Occipital lobe (tissue), 2 donors: ENCODE data around the gene ZNF280B. TPM values are rescaled to one million over a fixed set of nuclear protein-coding genes. Genes with fewer than 3 reads are reported as not detected.
"Not testable (repeated sequence)": the region's sequence is repeated elsewhere in the genome, so short reads cannot be mapped to it uniquely, and the experiment has no call there.

Experiments
- DNase-seq: peaks from one replicate; lab custom pipeline; 2025; lab: John Stamatoyannopoulos, UW
- total RNA-seq: library from RNA; depleted of rRNA; stranded (reverse); fragments of >200 nt; gene quantifications from one replicate; pipeline ENCODE4 v1.2.3, GENCODE V29; 2014

Gene ZNF280B
- total RNA-seq, 1 donor from 2014 or later: 3.7 TPM

DNA sequence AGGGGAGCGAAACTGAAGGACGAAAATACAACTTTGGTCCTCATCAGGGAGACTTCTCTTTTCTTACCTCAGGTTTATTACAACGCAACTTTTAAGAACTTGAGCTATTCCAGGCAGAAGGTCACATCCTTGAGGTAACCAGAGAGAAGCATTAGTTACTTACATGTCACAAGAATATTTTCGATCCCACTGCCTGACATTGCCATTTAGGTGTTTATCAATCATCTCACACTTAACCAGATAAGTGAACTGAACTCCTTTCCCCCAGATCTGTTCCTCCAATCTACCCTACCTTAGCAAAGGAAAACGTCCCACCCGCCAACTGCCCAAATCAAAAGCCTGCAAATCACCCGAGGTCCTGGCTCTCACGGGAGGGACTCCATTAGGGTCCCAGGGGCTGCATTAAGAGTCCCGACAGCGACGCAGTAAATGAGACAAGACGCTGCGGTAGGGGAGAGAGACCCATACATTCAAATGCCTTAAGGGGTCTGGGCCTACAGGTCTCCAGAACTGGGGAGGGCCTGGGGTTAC is 734 bp downstream of the ZNF280B start:
- no peak for DNase-seq

DNA sequence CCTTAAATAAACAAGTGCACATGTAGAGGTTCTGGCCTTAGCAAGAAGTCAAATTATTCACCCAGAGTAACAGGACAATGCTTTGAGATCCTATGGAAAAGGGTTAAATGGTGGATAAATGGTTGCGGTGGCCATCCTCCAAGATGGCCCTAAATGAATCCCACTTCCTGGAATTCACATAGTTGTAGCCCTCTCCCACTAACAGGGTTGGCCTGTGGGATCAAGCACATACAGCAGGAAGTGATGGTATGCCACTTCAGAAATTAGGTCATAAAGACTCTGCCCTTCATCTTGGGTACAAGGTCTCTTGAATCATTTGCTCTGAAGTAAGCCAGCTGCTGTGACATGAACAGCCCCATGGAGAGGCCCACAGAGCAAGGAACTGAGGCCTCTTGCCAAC is 1.8 kb downstream of the ZNF280B start:
- no peak for DNase-seq

DNA sequence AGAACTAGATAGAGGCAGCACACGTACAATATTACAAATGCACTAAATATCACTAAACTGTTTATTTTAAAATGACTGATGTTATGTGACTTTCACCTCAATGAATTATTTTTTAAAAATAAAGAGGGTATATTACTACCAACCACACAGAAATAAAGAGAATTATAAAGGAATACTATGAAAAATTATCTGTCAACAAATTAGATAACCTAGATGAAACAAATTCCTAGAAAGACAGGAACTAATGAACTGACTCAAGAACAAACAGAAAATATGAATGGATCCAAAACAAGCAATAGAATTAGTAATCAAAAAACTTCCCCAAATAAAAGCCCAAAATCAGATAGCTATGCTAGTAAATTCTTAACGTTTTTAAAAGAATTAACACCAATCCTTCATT is 10.3 kb downstream of the ZNF280B start:
- no peak for DNase-seq

DNA sequence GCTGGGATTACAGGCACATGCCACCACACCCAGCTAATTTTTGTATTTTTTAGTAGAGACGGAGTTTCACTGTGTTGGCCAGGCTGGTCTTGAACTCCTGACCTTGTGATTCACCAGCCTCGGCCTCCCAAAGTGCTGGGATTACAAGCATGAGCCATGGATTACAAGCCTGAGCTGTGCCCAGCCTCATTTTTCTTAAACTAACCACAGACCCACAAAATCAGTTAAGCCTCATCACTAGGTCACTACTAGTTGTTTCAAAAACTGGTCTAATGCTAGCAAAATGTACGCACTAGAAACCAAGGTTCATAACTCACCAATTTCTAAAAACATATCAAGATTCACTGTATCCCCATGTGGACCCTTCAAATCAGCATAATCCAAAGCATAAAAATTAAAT is 17.0 kb downstream of the ZNF280B start:
- not testable (repeated sequence) for DNase-seq

DNA sequence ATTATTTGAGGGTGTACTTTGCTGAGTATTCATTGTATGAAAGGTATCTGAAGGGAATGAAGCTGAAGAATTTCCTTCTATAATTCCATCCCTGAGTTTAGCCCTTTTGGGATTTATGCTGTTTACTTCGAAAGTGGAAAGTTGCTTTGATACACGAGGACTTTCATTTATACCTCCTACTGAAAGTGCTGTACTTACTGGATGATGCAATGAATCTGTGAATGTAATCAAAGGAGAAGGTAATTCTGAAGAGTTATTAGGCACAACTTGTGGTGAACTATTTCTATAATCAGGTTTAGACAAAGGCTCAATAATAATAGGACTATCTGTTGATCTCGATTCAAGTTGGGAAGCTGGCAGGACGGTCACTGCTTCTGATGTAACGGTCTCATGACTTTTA is 19.8 kb downstream of the ZNF280B start:
- DNase-seq: no peak

DNA sequence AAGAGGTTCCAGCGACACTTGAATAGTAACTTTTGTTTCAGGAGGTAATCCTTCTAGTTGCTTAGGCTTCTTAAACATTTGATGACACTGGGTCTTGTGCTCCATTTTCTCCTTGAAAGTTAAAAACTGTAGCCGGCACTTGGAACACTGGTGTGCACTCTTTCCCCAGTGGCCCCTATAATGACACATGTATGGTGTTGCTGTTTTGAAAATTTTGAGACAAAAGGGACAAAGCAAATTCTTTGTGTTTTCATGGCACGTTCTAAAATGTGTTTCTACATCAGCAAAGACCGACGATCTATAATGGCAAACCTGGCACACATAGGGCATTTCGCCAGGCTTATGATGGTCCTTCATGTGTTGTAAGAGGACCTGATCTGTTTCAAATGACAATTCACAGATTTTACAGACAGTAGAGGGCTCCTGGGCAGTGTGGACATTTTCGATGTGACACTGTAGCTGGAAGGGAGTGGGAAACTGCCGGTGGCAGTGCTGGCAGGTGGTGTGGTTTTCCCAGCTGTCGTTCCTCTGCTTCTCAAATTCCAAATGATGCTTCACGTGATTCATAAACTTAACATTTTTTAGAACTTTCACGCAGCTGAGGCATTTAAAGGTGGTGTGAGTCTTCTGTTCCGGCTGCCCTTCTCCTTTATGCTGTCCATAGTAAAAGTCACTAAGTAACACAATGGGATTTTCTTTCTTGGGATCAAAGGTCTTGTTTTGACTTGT is 20.5 kb downstream of the ZNF280B start:
- no peak for DNase-seq

DNA sequence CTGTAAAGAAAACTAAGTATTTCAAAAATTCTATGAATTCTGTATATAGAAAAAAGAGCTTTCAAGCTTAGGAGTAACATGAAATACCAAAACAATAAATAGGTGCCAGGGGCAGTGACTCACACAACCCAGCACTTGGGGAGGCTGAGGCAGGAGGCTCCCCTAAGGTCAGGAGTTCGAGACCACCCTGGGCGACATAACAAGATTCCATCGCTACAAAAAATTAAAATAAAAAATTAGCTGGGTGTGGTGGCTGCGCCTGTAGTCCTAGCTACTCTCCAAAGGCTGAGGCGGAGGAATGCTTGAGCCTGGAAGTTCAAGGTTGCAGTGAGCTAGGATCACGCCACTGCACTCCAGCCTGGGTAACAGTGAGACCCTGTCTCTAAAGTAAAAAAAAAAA is 21.5 kb downstream of the ZNF280B start:
- DNase-seq: no peak

DNA sequence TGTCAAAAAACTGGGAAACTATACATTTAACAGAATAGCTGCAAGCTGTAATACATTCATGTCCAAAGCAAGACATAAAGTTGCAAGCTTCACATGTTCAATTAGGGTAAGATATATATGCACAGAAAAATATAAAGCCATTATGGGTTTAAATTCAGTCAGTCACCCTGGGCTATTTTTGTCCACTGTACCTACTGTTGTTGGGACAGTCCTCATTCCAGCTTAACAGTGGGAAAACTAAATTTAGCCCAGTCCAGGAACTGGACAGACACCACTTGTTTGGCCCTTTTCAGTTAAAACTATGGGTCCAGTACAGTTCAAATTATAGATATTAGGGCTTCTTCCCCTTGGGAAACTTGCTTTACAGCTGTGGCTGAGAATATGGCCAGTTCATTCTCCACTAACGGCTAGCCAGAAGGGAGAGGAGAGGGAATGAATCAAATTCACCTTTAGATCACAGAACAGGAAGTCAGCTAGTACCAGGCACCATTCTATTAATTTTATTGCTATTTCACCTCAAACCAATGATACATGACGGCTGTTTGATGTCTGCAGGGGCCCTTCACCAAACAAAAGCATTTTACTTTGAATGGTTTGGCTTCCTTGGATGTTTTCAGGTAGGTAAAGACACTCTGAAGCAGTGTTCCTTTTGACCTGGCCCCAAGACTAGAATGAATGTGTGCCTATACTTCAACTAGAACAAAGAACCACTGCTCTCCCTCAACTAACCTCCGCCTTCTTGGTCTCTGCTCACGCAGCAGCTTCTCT is 22.2 kb downstream of the ZNF280B start:
- DNase-seq: no peak

DNA sequence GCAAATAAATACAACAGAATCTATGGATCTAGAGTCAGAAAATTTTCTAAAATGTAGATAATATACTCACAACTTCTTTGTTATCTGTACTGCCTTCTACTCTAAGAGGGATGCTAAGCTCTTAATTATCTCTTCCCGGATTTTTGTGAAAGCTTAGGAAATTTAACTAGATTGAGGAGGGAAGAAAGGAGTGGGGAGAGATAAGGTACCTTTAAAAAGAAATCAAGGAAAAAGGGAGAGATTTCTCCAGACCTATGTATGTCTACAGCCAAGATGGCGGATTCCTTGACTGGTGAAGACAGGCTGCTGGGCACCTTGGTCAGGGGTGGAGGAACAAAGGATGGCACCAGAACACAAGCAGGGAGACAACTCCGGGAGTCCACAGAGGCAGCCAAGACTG is 23.0 kb downstream of the ZNF280B start:
- DNase-seq: no peak

DNA sequence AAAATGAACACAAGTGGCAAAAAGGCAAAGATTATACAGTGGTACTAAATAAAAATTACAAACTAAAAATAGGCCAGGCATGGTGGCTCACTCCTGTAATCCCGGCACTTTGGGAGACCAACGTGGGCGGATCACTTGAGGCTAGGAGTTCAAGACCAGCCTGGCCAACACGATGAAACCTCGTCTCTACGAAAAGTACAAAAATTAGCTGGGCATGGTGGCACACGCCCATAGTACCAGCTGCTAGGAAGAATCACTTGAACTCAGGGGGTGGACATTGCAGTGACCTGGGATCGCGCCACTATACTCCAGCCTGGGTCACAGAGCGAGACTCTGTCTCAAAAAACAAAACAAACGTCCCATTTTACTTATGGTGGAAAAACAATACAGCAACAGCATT is 24.5 kb downstream of the ZNF280B start:
- no peak for DNase-seq

DNA sequence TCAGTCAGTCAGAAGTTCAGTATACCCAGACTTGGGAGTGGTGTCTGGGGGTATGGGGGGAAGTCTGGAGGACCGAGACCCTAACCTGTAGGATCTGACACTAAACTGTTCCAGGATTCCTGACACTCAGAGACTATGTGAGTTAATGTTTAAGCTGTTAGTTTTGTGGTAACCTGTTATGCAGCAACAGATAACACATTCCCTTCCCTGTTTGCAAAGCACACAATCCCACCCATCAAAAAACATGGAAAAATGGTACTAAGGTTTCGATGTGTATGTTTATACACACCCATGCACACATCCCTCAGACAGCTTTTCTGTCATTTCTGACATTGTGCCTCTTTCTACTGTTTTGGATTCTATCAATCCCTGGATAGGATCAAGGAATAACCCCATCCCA is 27.6 kb downstream of the ZNF280B start:
- DNase-seq: no peak

DNA sequence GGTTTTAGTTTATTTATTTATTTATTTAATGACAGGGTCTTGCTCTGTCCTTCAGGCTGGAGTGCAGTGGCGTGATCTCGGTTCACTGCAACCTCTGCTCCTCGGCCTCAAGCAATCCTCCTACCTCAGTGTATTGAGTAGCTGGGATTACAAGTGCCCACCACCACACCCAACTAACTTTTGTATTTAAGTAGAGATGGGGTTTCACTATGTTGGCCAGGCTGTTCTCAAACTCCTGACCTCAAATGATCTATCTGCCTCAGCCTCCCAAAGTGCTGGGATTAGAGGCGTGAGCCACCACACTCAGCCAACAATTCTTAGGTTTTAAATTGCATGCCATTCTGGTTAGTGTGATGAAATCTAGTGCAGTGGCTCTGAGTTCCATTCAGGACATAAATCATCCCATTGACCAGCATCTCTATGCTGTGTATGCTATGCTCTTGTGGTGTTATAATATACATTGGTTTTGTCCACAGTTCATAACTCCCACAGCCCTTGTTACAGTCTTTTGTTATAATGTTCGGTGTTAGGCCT is 28.5 kb downstream of the ZNF280B start:
- DNase-seq: no peak

DNA sequence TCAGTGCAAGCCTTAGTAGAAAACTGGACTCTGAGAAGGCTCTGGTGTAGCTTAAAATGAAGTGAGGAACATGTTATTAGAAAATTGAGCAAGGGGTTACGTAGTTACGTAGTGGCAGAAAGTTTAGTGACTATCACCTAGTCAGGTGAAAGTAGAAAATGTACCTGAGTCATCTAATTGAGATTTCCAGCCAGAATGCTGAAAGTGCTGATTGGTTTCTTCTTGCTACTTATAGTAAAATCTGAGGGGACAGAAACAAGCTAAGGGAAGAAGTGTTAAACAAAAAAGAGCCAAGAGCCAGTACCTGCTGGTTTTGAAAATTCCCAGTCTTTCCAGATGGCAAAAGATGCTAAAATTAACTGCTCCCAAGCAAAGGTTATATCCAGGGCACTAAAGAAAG is 29.4 kb downstream of the ZNF280B start:
- DNase-seq: no peak

DNA sequence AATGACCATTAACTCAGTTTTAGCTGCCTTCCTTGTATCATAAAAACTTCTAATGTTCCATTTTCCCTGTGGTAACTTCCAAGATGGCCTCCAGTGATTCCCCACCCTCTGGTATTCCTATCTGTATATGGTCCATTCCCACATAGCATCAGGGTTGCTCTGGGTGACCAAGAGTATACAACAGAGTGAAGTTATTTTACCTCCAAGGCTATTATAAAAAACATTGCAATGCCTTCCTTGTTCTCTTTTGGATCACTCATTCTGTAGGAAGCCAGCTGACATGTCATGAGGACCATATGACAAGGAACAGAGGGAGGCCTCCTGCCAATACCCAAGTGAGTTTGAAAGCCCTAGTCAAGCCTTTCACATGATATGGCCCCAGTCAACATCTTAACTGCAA is 30.1 kb downstream of the ZNF280B start:
- DNase-seq: no peak

DNA sequence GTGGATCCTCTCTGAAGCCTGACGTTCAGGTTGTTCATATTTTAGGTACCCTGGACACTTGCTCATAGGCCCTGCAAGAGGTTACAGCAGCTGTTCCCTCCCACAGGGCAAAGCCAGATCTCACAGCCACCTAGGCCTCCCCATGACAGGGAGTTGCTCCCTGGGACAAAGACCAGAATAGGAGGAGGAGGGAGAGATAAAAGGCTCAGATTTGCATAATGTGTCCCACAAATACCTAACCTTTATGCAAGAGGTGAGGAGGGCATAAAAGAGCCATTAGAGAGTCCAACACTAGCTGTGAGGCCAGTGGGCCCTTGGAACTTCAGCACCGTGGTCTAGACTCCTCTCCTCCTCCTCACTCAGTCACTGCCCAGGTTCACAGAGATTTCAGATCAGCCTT is 33.8 kb downstream of the ZNF280B start:
- no peak for DNase-seq

DNA sequence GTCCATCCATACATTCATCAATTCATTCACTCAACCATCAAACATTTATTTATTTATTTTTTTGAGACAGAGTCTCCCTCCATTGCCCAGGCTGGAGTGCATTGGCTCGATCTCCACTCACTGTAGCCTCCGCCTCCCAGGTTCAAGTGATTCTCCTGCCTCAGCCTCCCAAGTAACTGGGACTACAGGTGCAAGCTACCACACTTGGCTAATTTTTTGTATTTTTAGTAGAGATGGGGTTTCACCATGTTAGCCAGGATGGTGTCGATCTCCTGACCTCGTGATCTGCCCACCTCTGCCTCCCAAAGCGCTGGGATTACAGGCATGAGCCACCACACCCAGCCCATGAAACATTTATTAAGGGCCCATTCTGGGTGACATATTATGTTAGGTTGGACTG is 37.4 kb downstream of the ZNF280B start:
- not testable (repeated sequence) for DNase-seq

DNA sequence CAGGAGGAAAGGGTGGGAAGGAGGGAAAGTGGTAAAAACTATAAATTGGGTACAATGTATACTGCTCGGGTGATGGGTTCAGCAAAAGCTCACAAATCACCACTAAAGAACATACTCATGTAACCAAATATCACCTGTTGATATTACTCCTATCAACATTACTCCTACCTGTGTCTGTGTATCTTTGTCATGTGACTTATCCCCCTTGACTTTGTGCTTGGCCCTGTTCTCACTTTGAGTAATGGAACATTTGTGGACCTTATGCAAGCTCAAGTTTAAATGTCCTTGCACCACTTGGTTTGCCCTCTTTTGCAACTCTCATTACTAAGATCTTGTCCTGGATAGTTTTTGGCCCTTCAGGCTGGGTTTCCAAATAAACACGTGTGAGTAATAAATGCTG is 39.0 kb downstream of the ZNF280B start:
- no peak for DNase-seq

DNA sequence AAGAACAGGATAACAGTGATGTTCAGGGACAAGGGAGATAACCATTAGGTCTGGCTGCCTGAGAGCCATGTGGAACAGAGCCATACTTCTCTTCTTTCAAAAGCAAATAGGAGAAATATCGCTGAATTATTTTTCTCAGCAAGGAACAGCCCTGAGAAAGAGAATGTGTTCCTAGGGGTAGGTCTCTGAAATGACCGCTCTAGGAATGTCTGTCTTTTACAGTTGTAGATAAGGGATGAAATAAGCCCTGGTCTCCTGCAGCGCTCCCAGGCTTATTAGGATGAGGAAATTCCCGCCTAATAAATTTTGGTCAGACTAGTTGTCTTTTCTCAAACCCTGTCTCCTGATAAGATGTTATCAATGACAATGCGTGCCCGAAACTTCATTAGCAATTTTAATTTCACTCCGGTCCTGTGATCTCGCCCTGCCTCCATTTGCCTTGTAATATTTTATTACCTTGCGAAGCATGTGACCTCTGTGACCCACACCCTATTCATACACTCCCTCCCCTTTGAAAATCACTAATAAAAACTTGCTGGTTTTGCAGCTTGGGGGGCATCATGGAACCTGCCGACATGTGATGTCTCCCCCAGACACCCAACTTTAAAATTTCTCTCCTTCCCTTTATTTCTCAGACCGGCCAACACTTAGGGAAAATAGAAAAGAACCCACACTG is 39.6 kb downstream of the ZNF280B start:
- not testable (repeated sequence) for DNase-seq

DNA sequence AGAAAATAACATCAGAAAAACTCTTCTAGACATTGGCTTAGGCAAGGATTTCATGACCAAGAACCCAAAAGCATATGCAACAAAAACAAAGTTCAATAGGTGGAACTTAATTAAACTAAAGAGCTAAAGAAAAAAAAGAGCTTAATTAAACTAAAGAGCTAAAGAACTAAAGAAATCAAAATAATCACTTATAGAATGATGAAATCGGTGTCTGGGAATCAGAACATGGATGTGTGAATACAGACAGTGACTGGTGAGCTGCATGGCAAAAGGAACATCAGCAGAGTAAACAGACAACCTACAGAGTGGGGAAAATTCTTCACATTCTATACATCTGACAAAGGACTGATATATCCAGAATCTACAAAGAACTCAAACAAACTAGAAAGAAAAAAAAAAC is 41.4 kb downstream of the ZNF280B start:
- no peak for DNase-seq

DNA sequence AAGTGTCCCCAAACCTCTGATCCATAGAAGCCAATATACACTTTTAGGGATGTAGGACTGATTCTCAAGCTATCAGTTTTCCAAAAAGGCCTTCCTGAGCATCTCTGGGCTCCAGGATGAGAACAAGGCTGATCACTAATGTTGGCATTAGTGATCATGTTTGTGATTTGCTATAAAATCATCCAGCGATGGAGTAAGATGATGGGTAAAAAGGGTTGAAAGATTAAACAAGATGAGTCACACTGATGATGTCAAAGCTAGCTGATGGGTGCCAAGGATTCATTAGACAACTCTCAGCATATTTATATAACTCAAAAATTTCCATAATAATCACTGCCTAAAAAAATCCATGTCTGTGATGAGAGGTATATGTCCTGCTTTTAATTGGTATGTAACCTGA is 42.8 kb downstream of the ZNF280B start:
- no peak for DNase-seq

DNA sequence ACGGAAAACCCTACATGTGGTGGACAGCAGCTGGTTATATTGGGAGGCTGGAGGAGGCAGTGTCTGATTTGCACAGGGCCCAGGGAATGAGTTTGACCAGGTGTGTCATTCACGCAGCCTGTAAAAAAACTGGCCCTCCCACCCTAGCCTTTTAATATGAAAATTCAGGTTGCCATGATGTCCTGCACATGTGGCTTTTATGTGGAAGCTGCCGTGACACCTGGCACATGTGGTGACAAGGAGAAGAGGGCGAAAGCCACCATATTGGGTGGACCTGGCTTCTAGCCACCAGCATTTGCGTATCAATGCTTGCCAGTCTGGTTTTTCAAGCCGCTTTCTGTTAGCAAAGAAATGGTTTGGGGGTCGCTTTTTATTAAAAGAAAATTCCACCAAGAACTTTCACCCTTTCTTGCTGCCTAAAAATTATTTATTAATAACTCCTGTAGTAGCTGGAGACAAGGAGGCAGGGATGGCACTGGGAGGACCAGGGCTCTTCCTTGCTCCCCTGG is 43.4 kb downstream of the ZNF280B start:
- DNase-seq: no peak

DNA sequence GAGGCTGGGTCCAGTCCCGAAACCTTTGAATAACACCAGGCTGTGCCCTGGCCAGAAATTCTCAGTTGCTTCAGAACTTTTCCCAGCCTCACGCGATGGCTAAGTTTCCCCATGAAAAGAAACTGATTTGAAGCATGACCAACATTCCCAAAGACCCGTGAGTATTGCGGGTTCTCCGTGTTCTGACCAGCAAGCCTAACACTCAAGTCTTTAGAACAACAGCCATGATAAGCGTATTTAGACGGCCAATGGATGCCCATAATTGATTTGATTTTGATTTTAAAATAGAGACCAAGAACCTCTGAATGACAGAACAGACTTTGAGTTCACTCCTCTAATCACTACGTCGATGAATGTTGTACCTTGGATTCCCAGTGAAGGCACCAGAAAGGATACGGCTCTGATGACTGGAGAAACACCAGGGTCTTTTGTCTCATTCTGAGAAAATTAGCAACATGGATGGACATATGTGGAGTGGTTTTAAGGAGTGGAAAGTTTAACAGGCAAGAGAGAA is 43.9 kb downstream of the ZNF280B start:
- no peak for DNase-seq
